Tibial artery (tissue), 4 donors: ENCODE results near the gene AMIGO1.

ENCODE experiments used
- DNase-seq, 2 donors: peaks; one replicate each; pipeline ENCODE4 v3.0.0-alpha.2; 2019
- H3K27ac ChIP-seq, 2 donors: fragments of 200-600 bp; sonication (generic) in 1 of 2; 1 replicate in 1 of 2; 2 replicates in 1 of 2; pipeline ENCODE4 v1.5.1; 2018 to 2019; ENCODE audit warnings: mild to moderate bottlenecking in 1 of 2
- H3K27me3 ChIP-seq, 2 donors: fragments of 200-600 bp; sonication (generic) in 1 of 2; one replicate each; pipeline versions ENCODE4 v1.5.1 to v1.6.0; 2016 to 2019
- H3K36me3 ChIP-seq, 3 donors: fragments of 200-600 bp; sonication (generic) in 2 of 3; one replicate each; pipeline ENCODE4 v1.5.1; 2016 to 2019; ENCODE audit warnings: mild to moderate bottlenecking in 2 of 3
- H3K4me1 ChIP-seq, 4 donors: fragments of 200-600 bp; sonication (generic) in 2 of 4; 1 replicate in 3 of 4; 2 replicates in 1 of 4; pipeline ENCODE4 v1.5.1; 2016 to 2019
- H3K4me3 ChIP-seq, 2 donors: fragments of 200-600 bp; sonication (generic) in 1 of 2; 1 replicate in 1 of 2; 2 replicates in 1 of 2; pipeline ENCODE4 v1.5.1; 2018 to 2019; ENCODE audit warnings: mild to moderate bottlenecking in 2 of 2
- H3K9me3 ChIP-seq, 3 donors: fragments of 200-600 bp; sonication (generic) in 1 of 3; one replicate each; pipeline ENCODE4 v1.5.1; 2016 to 2019
- intact Hi-C: fragments of 100-400 bp; cut with DNase I; formaldehyde crosslinking; loops from one replicate; pipeline ENCODE4 v1.15.0; 2023; ENCODE audit warnings: low total_unique reads
- TF ChIP-seq, protein P1 (sequence below), 2 experiments: fragments of 200-600 bp in 1 of 2; fragments of 450-650 bp in 1 of 2; IDR thresholded peaks; one replicate each; pipeline ENCODE4 v1.5.1; 2017 to 2019; ENCODE audit warnings: antibody characterized with exemption in 2 of 2, mild to moderate bottlenecking in 1 of 2, moderate library complexity in 1 of 2

The AMIGO1 gene

GRCh38 chr1:109490934-109491302 lies 18.6 kb downstream of the AMIGO1 start:
- H3K9me3 ChIP-seq, result no peaks in the 10 kb centered on the region
- no peak for DNase-seq
- intact Hi-C loops, result loop anchor here (2.0 kb wide), 1 partner anchor 42 kb away; no protein-coding TSS in a partner anchor
- peaks cover 0 to 24% (median 17%) of the 10 kb centered on the region in 4 donors for H3K4me1 ChIP-seq
- no peak overlapping the region for H3K27ac ChIP-seq
- H3K4me3 ChIP-seq, result no peak overlapping the region
- TF ChIP-seq, protein P1, sequence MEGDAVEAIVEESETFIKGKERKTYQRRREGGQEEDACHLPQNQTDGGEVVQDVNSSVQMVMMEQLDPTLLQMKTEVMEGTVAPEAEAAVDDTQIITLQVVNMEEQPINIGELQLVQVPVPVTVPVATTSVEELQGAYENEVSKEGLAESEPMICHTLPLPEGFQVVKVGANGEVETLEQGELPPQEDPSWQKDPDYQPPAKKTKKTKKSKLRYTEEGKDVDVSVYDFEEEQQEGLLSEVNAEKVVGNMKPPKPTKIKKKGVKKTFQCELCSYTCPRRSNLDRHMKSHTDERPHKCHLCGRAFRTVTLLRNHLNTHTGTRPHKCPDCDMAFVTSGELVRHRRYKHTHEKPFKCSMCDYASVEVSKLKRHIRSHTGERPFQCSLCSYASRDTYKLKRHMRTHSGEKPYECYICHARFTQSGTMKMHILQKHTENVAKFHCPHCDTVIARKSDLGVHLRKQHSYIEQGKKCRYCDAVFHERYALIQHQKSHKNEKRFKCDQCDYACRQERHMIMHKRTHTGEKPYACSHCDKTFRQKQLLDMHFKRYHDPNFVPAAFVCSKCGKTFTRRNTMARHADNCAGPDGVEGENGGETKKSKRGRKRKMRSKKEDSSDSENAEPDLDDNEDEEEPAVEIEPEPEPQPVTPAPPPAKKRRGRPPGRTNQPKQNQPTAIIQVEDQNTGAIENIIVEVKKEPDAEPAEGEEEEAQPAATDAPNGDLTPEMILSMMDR (IDR thresholded peaks at IDR 0.05), result no peak
- no peaks in the 10 kb centered on the region for H3K27me3 ChIP-seq
- H3K36me3 ChIP-seq, result peaks cover 0 to 41% (median 12%) of the 10 kb centered on the region in 3 donors

- intact Hi-C loops, result loop anchor here (2.0 kb wide), 1 partner anchor 43 kb away; no protein-coding TSS in a partner anchor
- Histone ChIP-seq H3K27me3 (no peaks in the 10 kb centered on the region), H3K36me3 (peaks cover 0 to 37% (median 9%) of the 10 kb centered on the region in 3 donors), H3K9me3 (no peaks in the 10 kb centered on the region), H3K27ac (no peak overlapping the region), H3K4me1 (peaks cover 0 to 18% (median 12%) of the 10 kb centered on the region in 4 donors), H3K4me3 (no peak overlapping the region)
- peak in 1 of 2 donors; percentile 70 for DNase-seq
- TF ChIP-seq, protein P1 (IDR thresholded peaks at IDR 0.05), result peak; percentile 69 to 88
These were observed 19.2 kb downstream of the AMIGO1 start for GRCh38 chr1:109490029-109490933.

- Histone ChIP-seq H3K36me3 (peaks cover 0 to 37% (median 9%) of the 10 kb centered on the region in 3 donors), H3K27ac (no peak overlapping the region)
- intact Hi-C loops, result loop anchor here (1.0 to 10.0 kb wide), 2 partner anchors 13 to 224 kb away; no protein-coding TSS in a partner anchor
These were observed 20.8 kb downstream of the AMIGO1 start for GRCh38 chr1:109488696-109489095.

DNA sequence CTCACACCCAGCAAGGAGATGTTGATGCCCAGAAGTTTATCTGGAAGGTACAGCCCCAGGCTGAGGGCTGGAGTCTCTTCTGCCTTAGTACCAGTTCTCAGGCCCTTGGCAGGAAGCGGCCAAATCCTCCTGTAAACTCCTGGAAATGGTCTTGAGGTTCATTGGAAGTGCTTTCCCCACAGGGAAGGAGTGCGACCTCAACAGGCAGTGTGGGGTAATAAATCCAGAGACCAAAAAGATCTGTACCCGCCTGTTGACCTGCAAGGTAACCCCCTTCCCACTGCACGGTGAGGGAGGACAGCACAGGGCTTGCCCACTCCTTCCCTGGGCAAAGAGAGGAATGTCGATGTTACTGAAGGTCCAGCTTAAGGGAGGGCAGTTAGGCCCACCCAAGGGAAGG lies 21.3 kb downstream of the AMIGO1 start:
- no peak for DNase-seq
- peaks cover 0 to 17% (median 12%) of the 10 kb centered on the region in 4 donors for H3K4me1 ChIP-seq

More at GRCh38 chr1:109488696-109489095, 20.8 kb downstream of the AMIGO1 start:
- TF ChIP-seq, protein P1 (IDR thresholded peaks at IDR 0.05), result no peak
- H3K9me3 ChIP-seq, result no peaks in the 10 kb centered on the region
- no peak for DNase-seq
- H3K27me3 ChIP-seq, result no peaks in the 10 kb centered on the region
- no peak overlapping the region for H3K4me3 ChIP-seq
- peaks cover 0 to 20% (median 13%) of the 10 kb centered on the region in 4 donors for H3K4me1 ChIP-seq

GRCh38 chr1:109487261-109487660 lies 22.3 kb downstream of the AMIGO1 start:
- H3K36me3 ChIP-seq, result peaks cover 0 to 37% (median 9%) of the 10 kb centered on the region in 3 donors
- DNase-seq, result no peak
- TF ChIP-seq, protein P1 (IDR thresholded peaks at IDR 0.05), result no peak
- no peaks in the 10 kb centered on the region for H3K27me3 ChIP-seq
- no peak overlapping the region for H3K4me3 ChIP-seq
- peaks cover 0 to 19% (median 16%) of the 10 kb centered on the region in 4 donors for H3K4me1 ChIP-seq
- no peak overlapping the region for H3K27ac ChIP-seq
- intact Hi-C loops, result loop anchor here (10.0 kb wide), 1 partner anchor 222 kb away; no protein-coding TSS in a partner anchor
- no peaks in the 10 kb centered on the region for H3K9me3 ChIP-seq

More for the DNA sequence above, 21.3 kb downstream of the AMIGO1 start:
- intact Hi-C loops, result loop anchor here (10.0 kb wide), 1 partner anchor 223 kb away; no protein-coding TSS in a partner anchor
- Histone ChIP-seq H3K27ac (no peak overlapping the region), H3K36me3 (peaks cover 0 to 37% (median 9%) of the 10 kb centered on the region in 3 donors), H3K9me3 (no peaks in the 10 kb centered on the region), H3K4me3 (no peak overlapping the region), H3K27me3 (no peaks in the 10 kb centered on the region)
- TF ChIP-seq, protein P1 (IDR thresholded peaks at IDR 0.05), result no peak
